ENCODE measurements around the gene CCNK.

DNA sequence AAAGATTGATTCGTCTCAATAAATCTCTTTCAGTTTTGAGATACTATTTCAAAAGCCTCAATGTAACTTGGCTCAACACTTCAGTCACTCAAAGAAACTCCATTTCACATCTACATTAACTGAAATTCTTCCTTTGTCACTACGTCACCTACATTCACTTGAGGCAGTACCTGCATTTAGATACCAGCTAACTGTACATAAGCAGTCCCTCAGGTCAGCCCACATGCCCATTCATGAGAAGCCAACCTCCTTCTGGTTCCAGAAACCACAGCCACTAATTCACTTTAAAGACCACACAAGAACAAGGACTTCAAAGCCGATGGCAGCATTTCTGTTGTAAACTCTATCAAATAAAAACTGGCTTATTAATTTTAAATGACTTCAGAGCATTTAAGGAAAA lies 43.5 kb upstream of the CCNK start:
- TF ChIP-seq, protein P1, sequence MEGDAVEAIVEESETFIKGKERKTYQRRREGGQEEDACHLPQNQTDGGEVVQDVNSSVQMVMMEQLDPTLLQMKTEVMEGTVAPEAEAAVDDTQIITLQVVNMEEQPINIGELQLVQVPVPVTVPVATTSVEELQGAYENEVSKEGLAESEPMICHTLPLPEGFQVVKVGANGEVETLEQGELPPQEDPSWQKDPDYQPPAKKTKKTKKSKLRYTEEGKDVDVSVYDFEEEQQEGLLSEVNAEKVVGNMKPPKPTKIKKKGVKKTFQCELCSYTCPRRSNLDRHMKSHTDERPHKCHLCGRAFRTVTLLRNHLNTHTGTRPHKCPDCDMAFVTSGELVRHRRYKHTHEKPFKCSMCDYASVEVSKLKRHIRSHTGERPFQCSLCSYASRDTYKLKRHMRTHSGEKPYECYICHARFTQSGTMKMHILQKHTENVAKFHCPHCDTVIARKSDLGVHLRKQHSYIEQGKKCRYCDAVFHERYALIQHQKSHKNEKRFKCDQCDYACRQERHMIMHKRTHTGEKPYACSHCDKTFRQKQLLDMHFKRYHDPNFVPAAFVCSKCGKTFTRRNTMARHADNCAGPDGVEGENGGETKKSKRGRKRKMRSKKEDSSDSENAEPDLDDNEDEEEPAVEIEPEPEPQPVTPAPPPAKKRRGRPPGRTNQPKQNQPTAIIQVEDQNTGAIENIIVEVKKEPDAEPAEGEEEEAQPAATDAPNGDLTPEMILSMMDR (IDR thresholded peaks at IDR 0.05 in 8 of 11, conservative IDR thresholded peaks at IDR 0.05 in 3 of 11), result no peak
- TF ChIP-seq POLR2A (IDR thresholded peaks at IDR 0.05), result no peak

Measured in spleen (tissue), 7 donors.